ENCODE data around the gene ONECUT3.

DNA sequence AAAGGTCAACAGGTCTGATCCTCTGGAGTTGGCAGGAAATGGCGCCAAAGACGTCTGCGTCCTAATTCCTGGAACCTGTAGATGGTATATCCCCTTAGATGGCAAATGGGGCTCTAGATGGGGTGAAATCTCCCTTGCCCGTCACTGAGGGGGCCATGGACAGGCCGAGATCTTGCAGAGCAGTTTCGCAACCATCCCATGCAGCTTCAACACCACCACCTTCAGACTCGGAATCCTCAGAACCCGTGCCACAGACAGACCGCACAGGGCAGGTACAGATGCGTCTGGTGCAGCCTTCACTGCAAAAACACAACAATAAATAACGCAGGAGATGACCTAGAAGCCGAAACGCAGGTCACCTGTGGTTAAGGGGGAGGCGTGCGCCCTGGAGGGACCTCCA, 77.3 kb downstream of the ONECUT3 start:
- TF ChIP-seq, protein P1, sequence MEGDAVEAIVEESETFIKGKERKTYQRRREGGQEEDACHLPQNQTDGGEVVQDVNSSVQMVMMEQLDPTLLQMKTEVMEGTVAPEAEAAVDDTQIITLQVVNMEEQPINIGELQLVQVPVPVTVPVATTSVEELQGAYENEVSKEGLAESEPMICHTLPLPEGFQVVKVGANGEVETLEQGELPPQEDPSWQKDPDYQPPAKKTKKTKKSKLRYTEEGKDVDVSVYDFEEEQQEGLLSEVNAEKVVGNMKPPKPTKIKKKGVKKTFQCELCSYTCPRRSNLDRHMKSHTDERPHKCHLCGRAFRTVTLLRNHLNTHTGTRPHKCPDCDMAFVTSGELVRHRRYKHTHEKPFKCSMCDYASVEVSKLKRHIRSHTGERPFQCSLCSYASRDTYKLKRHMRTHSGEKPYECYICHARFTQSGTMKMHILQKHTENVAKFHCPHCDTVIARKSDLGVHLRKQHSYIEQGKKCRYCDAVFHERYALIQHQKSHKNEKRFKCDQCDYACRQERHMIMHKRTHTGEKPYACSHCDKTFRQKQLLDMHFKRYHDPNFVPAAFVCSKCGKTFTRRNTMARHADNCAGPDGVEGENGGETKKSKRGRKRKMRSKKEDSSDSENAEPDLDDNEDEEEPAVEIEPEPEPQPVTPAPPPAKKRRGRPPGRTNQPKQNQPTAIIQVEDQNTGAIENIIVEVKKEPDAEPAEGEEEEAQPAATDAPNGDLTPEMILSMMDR (IDR thresholded peaks at IDR 0.05): no peak
- no peak for TF ChIP-seq POLR2A (IDR thresholded peaks at IDR 0.05)

Measured in adrenal gland (tissue), 5 donors.